WTC11 (cell line): ENCODE results near the gene MEX3D. TPM values are rescaled to one million over a fixed set of nuclear protein-coding genes. Genes with fewer than 3 reads are reported as not detected.

Source experiments
- ATAC-seq: fragments of 200-7000 bp; cut with Tn5 transposase; 2 replicates; pipeline ENCODE4 v1.10.0; 2021; ENCODE audit warnings: mild to moderate bottlenecking, moderate library complexity
- CTCF ChIA-PET: fragments of 300-600 bp; sonication (Branson Sonifier 250); formaldehyde crosslinking; loops from one replicate; lab custom pipeline; 2021; ENCODE audit warnings: antibody characterized with exemption; lab: Charles Lee
- POLR2A ChIA-PET: fragments of 350-600 bp; sonication (Branson Sonifier 250); formaldehyde crosslinking; loops from one replicate; lab custom pipeline; 2021; ENCODE audit warnings: antibody characterized with exemption; lab: Charles Lee
- DNase-seq: peaks from one replicate; pipeline ENCODE4 v3.0.0; 2021; ENCODE audit warnings: low spot score
- H3K27ac Mint-ChIP-seq: 2 replicates; pipeline ENCODE4 v1.8.0; 2021; ENCODE audit warnings: mixed read lengths
- H3K27me3 Mint-ChIP-seq: 2 replicates; pipeline ENCODE4 v1.8.0; 2021; ENCODE audit warnings: low read depth, mild to moderate bottlenecking, moderate library complexity, mixed read lengths
- H3K36me3 Mint-ChIP-seq: 2 replicates; pipeline ENCODE4 v1.8.0; 2021; ENCODE audit warnings: mixed read lengths
- H3K4me1 Mint-ChIP-seq: 2 replicates; pipeline ENCODE4 v1.8.0; 2022; ENCODE audit warnings: mixed read lengths
- H3K4me3 Mint-ChIP-seq: 2 replicates; pipeline ENCODE4 v1.8.0; 2021; ENCODE audit warnings: mild to moderate bottlenecking, moderate library complexity, mixed read lengths
- H3K9me3 Mint-ChIP-seq: 2 replicates; pipeline ENCODE4 v1.8.0; 2021; ENCODE audit warnings: mixed read lengths
- AR ChIP-seq: fragments of 250-450 bp; sonication (Bioruptor Pico); IDR thresholded peaks from 2 replicates; pipeline ENCODE4 v1.9.0; 2021; ENCODE audit warnings: mild to moderate bottlenecking
- ATF6 ChIP-seq: sonication (generic); formaldehyde crosslinking; IDR thresholded peaks from 2 replicates; pipeline ENCODE4 v1.8.1; 2023; ENCODE audit warnings: mild to moderate bottlenecking, missing genetic modification reagents
- CBFB ChIP-seq: sonication (generic); formaldehyde crosslinking; IDR thresholded peaks from 2 replicates; pipeline ENCODE4 v1.8.1; 2022; ENCODE audit warnings: mild to moderate bottlenecking, low read depth, missing genetic modification reagents
- ESRRA ChIP-seq: sonication (generic); formaldehyde crosslinking; IDR thresholded peaks from 2 replicates; pipeline ENCODE4 v1.8.1; 2022; ENCODE audit warnings: mild to moderate bottlenecking, missing genetic modification reagents, borderline replicate concordance
- FOXJ3 ChIP-seq: sonication (generic); formaldehyde crosslinking; IDR thresholded peaks from 2 replicates; pipeline ENCODE4 v1.9.0; 2021; ENCODE audit warnings: missing genetic modification reagents, mild to moderate bottlenecking, borderline replicate concordance
- GTF2I ChIP-seq: fragments of 250-450 bp; sonication (Bioruptor Pico); conservative IDR thresholded peaks from 2 replicates; pipeline ENCODE4 v1.4.0; 2021; ENCODE audit warnings: mild to moderate bottlenecking
- HMGA2 ChIP-seq: fragments of 250-450 bp; sonication (Bioruptor Pico); IDR thresholded peaks from 2 replicates; pipeline ENCODE4 v1.4.0; 2021; ENCODE audit warnings: mild to moderate bottlenecking, moderate library complexity
- JAZF1 ChIP-seq: fragments of 250-450 bp; sonication (Bioruptor Pico); IDR thresholded peaks from 2 replicates; pipeline ENCODE4 v1.9.0; 2021; ENCODE audit warnings: moderate library complexity, mild to moderate bottlenecking, inconsistent platforms
- KAT7 ChIP-seq: sonication (generic); formaldehyde crosslinking; IDR thresholded peaks from 2 replicates; pipeline ENCODE4 v1.8.1; 2023; ENCODE audit warnings: missing genetic modification reagents, mild to moderate bottlenecking, borderline replicate concordance
- NFYB ChIP-seq: sonication (generic); formaldehyde crosslinking; conservative IDR thresholded peaks from 2 replicates; pipeline ENCODE4 v1.8.0; 2022; ENCODE audit warnings: low read depth, missing genetic modification reagents
- PRDM15 ChIP-seq: sonication (generic); formaldehyde crosslinking; IDR thresholded peaks from 2 replicates; pipeline ENCODE4 v1.8.0; 2022; ENCODE audit warnings: missing genetic modification reagents
- SOX15 ChIP-seq: fragments of 250-450 bp; sonication (Bioruptor Pico); IDR thresholded peaks from 2 replicates; pipeline ENCODE4 v1.9.0; 2021; ENCODE audit warnings: mild to moderate bottlenecking
- ZBTB43 ChIP-seq: sonication (generic); formaldehyde crosslinking; IDR thresholded peaks from 2 replicates; pipeline ENCODE4 v1.8.1; 2023; ENCODE audit warnings: mild to moderate bottlenecking, missing genetic modification reagents
- ZNF232 ChIP-seq: sonication (generic); formaldehyde crosslinking; IDR thresholded peaks from 2 replicates; pipeline ENCODE4 v1.8.0; 2022; ENCODE audit warnings: mild to moderate bottlenecking, missing genetic modification reagents
- ZNF423 ChIP-seq: fragments of 250-450 bp; sonication (Bioruptor Pico); IDR thresholded peaks from 2 replicates; pipeline ENCODE4 v2.1.2; 2022; ENCODE audit warnings: mild to moderate bottlenecking, moderate library complexity
- ZNF512 ChIP-seq: sonication (generic); formaldehyde crosslinking; IDR thresholded peaks from 2 replicates; pipeline ENCODE4 v1.8.1; 2022; ENCODE audit warnings: missing genetic modification reagents, borderline replicate concordance
- total RNA-seq: library from RNA; stranded (reverse); gene quantifications from 3 replicates; pipeline ENCODE4 v1.2.3, GENCODE V29; 2021

Gene MEX3D
- total RNA-seq, 1 experiment from 2014 or later, result 69.5 TPM

- no peak overlapping the region for H3K27ac Mint-ChIP-seq
Measured at GRCh38 chr19:1569997-1570396, 1.9 kb upstream of the MEX3D start.

GRCh38 chr19:1567848-1568227 is 287 bp downstream of the MEX3D start:
- DNase-seq (no peak), ATAC-seq (no peak)
- 0 out of 2 replicates have a peak, but pooled peaks cover 3% of the 10 kb centered on the region for H3K9me3 Mint-ChIP-seq
- ChIA-PET CTCF (no interaction called here), POLR2A (no interaction called here)
- H3K27ac Mint-ChIP-seq, result no peak overlapping the region
- H3K4me3 Mint-ChIP-seq, result no peak overlapping the region
- H3K4me1 Mint-ChIP-seq, result peaks cover 6% of the 10 kb centered on the region
- peaks cover 38% of the 10 kb centered on the region for H3K27me3 Mint-ChIP-seq
- peaks cover 5% of the 10 kb centered on the region; the same call in 1 of the 2 replicates for H3K36me3 Mint-ChIP-seq
- no peak for TF ChIP-seq ZNF423 (CRISPR knock-in tag)
- no peak for TF ChIP-seq NFYB (CRISPR knock-in tag)
- TF ChIP-seq KAT7 (CRISPR knock-in tag), result no peak
- no peak for TF ChIP-seq GTF2I (CRISPR knock-in tag)
- no peak for TF ChIP-seq AR (CRISPR knock-in tag)
- TF ChIP-seq FOXJ3 (CRISPR knock-in tag), result no peak
- no peak for TF ChIP-seq HMGA2
- TF ChIP-seq ZBTB43, result no peak
- TF ChIP-seq ZNF232 (CRISPR knock-in tag), result no peak
- TF ChIP-seq CBFB, result no peak
- TF ChIP-seq JAZF1, result no peak
- TF ChIP-seq PRDM15 (CRISPR knock-in tag), result no peak
- TF ChIP-seq ESRRA (CRISPR knock-in tag), result no peak
- TF ChIP-seq SOX15 (CRISPR knock-in tag), result no peak

More at GRCh38 chr19:1569997-1570396, 1.9 kb upstream of the MEX3D start:
- Mint-ChIP-seq H3K4me3 (peak overlapping the region; percentile 26), H3K9me3 (0 out of 2 replicates have a peak, but pooled peaks cover 3% of the 10 kb centered on the region), H3K27me3 (peaks cover 38% of the 10 kb centered on the region), H3K4me1 (peaks cover 6% of the 10 kb centered on the region), H3K36me3 (no peaks in the 10 kb centered on the region)
- no peak for DNase-seq
- ATAC-seq, result no peak
- ChIA-PET CTCF (interaction anchor here (1.0 kb wide), 1 partner anchor 23 kb away, joined by 3 read pairs; no protein-coding TSS in a partner anchor), POLR2A (interaction anchor here (0.7 kb wide), 1 partner anchor 268 kb away, joined by 3 read pairs; no protein-coding TSS in a partner anchor)
- TF ChIP-seq ZNF512 (CRISPR knock-in tag) (0 out of 2 replicates have a peak, but pooled peaks have one; percentile 89), ATF6 (no peak)
